Measurements from ENCODE around the gene SEC14L2. TPM values are rescaled to one million over a fixed set of nuclear protein-coding genes. Genes with fewer than 3 reads are reported as not detected.

The SEC14L2 gene
- total and polyA plus RNA-seq, 2 donors (not counting 3 experiments of a cell fraction or from before 2014, with no cell fraction given), result 22.5 to 28.8 TPM

DNA sequence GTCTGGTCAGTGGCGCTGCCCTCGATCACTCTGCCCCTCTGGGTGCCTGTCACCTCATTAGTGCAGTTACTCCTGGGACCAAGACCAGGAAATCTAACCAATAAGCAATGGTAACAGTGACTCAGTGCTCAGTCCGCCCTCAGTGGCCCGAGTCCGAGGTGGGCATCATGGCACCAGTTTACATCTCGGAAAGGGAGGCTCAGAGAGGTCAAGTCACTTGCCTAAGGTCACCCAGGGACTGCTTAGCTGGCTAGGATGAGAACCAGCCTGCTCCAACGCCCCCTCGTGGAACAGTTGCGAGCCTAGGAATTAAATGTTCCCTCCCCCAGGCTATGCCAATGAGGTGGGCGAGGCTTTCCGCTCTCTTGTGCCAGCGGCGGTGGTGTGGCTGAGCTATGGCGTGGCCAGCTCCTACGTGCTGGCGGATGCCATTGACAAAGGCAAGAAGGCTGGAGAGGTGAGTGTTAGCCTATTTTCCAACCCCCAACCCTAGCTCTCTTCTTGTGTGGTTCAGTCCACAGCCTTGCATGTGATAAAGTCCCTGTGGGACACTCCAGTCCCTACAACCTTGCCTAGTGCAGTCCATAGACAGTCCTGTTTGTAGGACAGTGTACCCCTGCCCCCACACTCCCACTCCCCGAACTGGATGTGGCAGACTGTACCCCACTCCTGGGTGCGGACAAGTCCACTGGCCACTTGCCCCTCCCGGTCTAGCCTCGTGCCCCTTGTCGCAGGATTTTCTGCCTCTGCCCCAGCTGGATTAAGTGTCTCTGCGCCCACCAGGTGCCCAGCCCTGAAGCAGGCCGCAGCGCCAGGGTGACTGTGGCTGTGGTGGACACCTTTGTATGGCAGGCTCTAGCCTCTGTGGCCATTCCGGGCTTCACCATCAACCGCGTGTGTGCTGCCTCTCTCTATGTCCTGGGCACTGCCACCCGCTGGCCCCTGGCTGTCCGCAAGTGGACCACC lies 29.9 kb downstream of the SEC14L2 start:
- Histone ChIP-seq H3K27ac (ENCODE audit: insufficient read depth, low read depth, low read length) (peak overlapping the region; percentile 61), H3K27me3 (ENCODE audit: control insufficient read depth in 2 of 2, insufficient read depth in 2 of 2, low read length in 2 of 2) (no peaks in the 10 kb centered on the region), H2AFZ (ENCODE audit: low read depth, low read length) (peak overlapping the region; percentile 1), H3K4me1 (ENCODE audit: control insufficient read depth, extremely low read depth, insufficient read depth, low read length) (peaks cover 37% of the 10 kb centered on the region), H3K4me3 (replicated peaks in 1 of 3; ENCODE audit: insufficient read depth in 1 of 3, low read depth in 1 of 3, low read length in 3 of 3) (peak overlapping the region in 2 of 3 experiments; percentile 37 to 64), H4K20me1 (replicated peaks; ENCODE audit: control insufficient read depth, extremely low read depth, insufficient read depth, low read length) (no peaks in the 10 kb centered on the region), H3K9ac (replicated peaks; ENCODE audit: extremely low read depth, insufficient read depth, low read length) (peak overlapping the region; percentile 66), H3K4me2 (ENCODE audit: insufficient read depth, low read length) (peak overlapping the region; percentile 8), H3K9me3 (replicated peaks; ENCODE audit: control insufficient read depth, insufficient read depth, low read length) (no peaks in the 10 kb centered on the region), H3K9me1 (replicated peaks; ENCODE audit: control insufficient read depth, extremely low read depth, insufficient read depth, low read length) (no peaks in the 10 kb centered on the region), H3K36me3 (ENCODE audit: control insufficient read depth in 2 of 2, extremely low read depth in 1 of 2, insufficient read depth in 2 of 2, low read length in 2 of 2) (peaks cover 0 to 7% of the 10 kb centered on the region in 2 experiments), H3K79me2 (ENCODE audit: control insufficient read depth, insufficient read depth, low read length) (peaks cover 2% of the 10 kb centered on the region)
- dilution Hi-C loops (cut with MboI; ENCODE audit: extremely low pct_ligation_motif_present, low sequenced_read_pairs), result no loop called here
- DNase-seq (ENCODE audit: low read depth, low spot score), result peak; percentile 90
- FAIRE-seq, result peak; percentile 91
- BruUV-seq (replicated peaks), result TSS peak; percentile 0
- intact Hi-C loops (cut with micrococcal nuclease), result loop anchor here (1.0 to 10.0 kb wide), 7 partner anchors 29 to 1042 kb away; partner anchors contain the start of genes AP1B1, RNF215, SEC14L2 and TCN2
- CTCF ChIA-PET, result interaction anchor here (0.7 to 4.9 kb wide), 16 partner anchors 11 to 180 kb away, joined by 3 to 58 read pairs (median 6); partner anchors contain the start of genes RNF215 and SEC14L2
- POLR2A ChIA-PET, result interaction anchor here (1.0 kb wide), 1 partner anchor 29 kb away, joined by 5 read pairs; the partner anchor contains the start of gene SEC14L2
- TF ChIP-seq, protein P1, sequence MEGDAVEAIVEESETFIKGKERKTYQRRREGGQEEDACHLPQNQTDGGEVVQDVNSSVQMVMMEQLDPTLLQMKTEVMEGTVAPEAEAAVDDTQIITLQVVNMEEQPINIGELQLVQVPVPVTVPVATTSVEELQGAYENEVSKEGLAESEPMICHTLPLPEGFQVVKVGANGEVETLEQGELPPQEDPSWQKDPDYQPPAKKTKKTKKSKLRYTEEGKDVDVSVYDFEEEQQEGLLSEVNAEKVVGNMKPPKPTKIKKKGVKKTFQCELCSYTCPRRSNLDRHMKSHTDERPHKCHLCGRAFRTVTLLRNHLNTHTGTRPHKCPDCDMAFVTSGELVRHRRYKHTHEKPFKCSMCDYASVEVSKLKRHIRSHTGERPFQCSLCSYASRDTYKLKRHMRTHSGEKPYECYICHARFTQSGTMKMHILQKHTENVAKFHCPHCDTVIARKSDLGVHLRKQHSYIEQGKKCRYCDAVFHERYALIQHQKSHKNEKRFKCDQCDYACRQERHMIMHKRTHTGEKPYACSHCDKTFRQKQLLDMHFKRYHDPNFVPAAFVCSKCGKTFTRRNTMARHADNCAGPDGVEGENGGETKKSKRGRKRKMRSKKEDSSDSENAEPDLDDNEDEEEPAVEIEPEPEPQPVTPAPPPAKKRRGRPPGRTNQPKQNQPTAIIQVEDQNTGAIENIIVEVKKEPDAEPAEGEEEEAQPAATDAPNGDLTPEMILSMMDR (IDR thresholded peaks at IDR 0.05; ENCODE audit: extremely low read depth in 1 of 2, insufficient read depth in 1 of 2, low read depth in 1 of 2, low read length in 2 of 2), result peak; percentile 84 to 85
- peak; percentile 33 for TF ChIP-seq POLR2AphosphoS5 (IDR thresholded peaks at IDR 0.05; ENCODE audit: insufficient read depth, low read depth, low read length)
- TF ChIP-seq, protein P2, sequence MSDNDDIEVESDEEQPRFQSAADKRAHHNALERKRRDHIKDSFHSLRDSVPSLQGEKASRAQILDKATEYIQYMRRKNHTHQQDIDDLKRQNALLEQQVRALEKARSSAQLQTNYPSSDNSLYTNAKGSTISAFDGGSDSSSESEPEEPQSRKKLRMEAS (IDR thresholded peaks at IDR 0.05; ENCODE audit: insufficient read depth, insufficient read length), result no peak
- TF ChIP-seq GATA2 (IDR thresholded peaks at IDR 0.05; ENCODE audit: insufficient read depth, insufficient read length, low read depth, low read length), result no peak

All from endothelial cell of umbilical vein (primary cell).